ENCODE data around the gene NSMCE1. TPM values are rescaled to one million over a fixed set of nuclear protein-coding genes. Genes with fewer than 3 reads are reported as not detected.

The NSMCE1 gene
- total RNA-seq, 4 donors from 2014 or later: 22.4 to 92.4 (median 29.5) TPM

DNA sequence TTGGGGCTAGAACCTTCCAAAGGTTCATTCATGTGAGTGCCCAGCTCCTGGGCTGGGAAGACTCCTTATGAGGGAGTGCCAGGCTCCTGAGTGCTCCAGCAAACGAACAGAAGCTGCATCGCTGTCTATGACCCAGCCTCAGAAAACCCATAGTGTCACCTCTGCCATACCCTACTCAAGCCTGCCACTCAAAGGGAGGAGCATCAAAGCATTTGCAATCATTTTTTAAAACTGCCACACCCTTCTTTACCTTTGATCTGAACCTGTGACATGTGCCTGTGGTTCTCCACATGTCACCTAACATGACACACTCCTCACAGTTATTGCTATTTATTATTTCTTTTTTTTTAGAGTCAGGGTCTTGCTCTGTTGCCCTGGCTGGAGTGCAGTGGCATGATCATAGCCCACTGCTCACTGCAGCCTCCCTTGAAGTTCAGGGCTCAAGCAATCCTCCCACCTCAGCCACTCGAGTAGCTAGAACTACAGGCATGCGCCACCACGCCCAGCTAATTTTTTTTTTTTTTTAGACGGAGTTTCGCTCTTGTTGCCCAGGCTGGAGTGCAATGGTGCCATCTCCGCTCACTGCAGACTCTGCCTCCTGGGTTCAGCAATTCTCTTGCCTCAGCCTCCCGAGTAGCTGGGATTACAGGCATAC lies 72.5 kb downstream of the NSMCE1 start:
- intact Hi-C loops (cut with DNase I): no loop called here
- Histone ChIP-seq H3K27ac (no peak overlapping the region), H3K4me3 (no peak overlapping the region), H3K36me3 (no peaks in the 10 kb centered on the region), H3K4me1 (peaks cover 0 to 5% (median 0%) of the 10 kb centered on the region in 3 donors), H3K9me3 (no peaks in the 10 kb centered on the region), H3K27me3 (peaks cover 0 to 11% (median 0%) of the 10 kb centered on the region in 4 donors)
- no peak for DNase-seq
- WGBS, 2 donors: 60 to 79% methylated on average over 7 to 9 of the region's 9 CpGs
- TF ChIP-seq POLR2A (IDR thresholded peaks at IDR 0.05): no peak
- TF ChIP-seq, protein P1, sequence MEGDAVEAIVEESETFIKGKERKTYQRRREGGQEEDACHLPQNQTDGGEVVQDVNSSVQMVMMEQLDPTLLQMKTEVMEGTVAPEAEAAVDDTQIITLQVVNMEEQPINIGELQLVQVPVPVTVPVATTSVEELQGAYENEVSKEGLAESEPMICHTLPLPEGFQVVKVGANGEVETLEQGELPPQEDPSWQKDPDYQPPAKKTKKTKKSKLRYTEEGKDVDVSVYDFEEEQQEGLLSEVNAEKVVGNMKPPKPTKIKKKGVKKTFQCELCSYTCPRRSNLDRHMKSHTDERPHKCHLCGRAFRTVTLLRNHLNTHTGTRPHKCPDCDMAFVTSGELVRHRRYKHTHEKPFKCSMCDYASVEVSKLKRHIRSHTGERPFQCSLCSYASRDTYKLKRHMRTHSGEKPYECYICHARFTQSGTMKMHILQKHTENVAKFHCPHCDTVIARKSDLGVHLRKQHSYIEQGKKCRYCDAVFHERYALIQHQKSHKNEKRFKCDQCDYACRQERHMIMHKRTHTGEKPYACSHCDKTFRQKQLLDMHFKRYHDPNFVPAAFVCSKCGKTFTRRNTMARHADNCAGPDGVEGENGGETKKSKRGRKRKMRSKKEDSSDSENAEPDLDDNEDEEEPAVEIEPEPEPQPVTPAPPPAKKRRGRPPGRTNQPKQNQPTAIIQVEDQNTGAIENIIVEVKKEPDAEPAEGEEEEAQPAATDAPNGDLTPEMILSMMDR (IDR thresholded peaks at IDR 0.05): no peak

DNA sequence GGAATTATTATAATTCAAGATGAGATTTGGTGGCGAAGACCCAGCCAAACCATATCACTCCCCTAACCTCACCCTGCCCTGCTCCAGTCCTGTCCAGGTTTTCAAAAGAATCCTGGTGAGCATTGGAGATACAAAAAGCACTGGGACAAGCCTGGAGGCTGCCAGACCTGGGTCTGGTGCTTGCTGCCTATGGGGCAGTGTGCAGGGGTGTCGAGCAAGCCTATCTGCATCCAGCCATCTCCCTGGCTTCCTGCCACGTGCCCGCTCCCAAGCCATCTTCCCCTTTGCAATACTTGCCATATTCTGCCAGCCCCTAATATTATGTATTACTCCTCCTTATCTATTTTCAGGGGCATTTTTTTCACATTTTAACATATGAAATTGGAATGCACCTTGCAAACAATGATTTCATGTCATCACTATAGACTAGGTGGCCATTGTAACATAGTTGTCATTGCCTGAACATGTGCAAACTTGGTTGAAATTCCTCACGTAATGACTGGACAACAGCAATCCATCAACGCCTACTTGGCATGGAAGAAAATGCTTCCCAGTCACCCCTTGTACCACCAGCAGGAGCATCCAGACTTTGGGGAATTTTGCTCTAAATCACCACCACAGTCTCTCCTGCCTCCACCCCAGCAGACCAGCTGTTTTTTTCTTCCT lies 73.4 kb downstream of the NSMCE1 start:
- Histone ChIP-seq H3K4me1 (peaks cover 0 to 2% (median 0%) of the 10 kb centered on the region in 3 donors), H3K36me3 (no peaks in the 10 kb centered on the region), H3K27me3 (peaks cover 0 to 15% (median 0%) of the 10 kb centered on the region in 4 donors), H3K4me3 (no peak overlapping the region), H3K27ac (no peak overlapping the region), H3K9me3 (no peaks in the 10 kb centered on the region)
- intact Hi-C loops (cut with DNase I): no loop called here
- TF ChIP-seq, protein P1 (IDR thresholded peaks at IDR 0.05): no peak
- TF ChIP-seq POLR2A (IDR thresholded peaks at IDR 0.05): no peak
- 48 to 80% methylated on average over 4 to 6 of the region's 6 CpGs for WGBS, 2 donors
- no peak for DNase-seq

DNA sequence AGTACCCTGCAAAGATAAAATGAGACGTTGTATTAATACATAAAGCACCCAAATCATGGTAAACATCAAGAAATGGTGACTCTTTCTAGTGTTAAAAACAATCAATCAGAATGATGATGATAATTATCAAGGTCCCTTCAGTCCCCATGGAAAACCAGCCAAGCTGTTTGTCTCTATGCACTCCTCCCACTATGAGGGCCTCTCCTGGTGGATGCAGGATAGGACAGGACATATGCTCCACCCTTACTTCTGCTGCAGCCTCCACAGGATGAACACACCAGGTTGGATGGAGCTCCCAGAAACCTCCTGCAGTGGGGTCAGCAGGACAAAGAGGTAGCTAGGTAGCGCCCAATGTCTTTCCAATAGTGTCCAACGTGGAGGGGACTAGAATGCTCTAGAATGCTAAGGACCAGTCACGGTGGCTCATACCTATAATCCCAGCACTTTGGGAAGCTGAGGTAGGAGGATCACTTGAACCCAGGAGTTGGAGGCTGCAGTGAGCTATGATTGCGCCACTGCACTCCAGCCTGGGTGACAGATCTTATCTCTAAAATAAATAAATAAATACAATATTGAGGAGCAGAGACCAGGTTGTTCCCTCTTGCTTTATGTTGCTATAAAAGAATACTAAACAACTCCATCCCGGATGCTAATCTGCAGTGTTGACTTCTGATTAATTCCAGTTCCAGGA lies 75.1 kb downstream of the NSMCE1 start:
- DNase-seq: no peak
- no peaks in the 10 kb centered on the region for H3K4me1 ChIP-seq
- TF ChIP-seq, protein P1 (IDR thresholded peaks at IDR 0.05): peak in 1 of 6 experiments; percentile 5
- TF ChIP-seq POLR2A (IDR thresholded peaks at IDR 0.05): no peak
- no peak overlapping the region for H3K27ac ChIP-seq
- no peaks in the 10 kb centered on the region for H3K9me3 ChIP-seq
- no peak overlapping the region for H3K4me3 ChIP-seq
- no peaks in the 10 kb centered on the region for H3K36me3 ChIP-seq
- peaks cover 0 to 31% (median 0%) of the 10 kb centered on the region in 4 donors for H3K27me3 ChIP-seq
- intact Hi-C loops (cut with DNase I): no loop called here
- WGBS, 2 donors: 66 to 69% methylated on average over 3 to 6 of the region's 6 CpGs

DNA sequence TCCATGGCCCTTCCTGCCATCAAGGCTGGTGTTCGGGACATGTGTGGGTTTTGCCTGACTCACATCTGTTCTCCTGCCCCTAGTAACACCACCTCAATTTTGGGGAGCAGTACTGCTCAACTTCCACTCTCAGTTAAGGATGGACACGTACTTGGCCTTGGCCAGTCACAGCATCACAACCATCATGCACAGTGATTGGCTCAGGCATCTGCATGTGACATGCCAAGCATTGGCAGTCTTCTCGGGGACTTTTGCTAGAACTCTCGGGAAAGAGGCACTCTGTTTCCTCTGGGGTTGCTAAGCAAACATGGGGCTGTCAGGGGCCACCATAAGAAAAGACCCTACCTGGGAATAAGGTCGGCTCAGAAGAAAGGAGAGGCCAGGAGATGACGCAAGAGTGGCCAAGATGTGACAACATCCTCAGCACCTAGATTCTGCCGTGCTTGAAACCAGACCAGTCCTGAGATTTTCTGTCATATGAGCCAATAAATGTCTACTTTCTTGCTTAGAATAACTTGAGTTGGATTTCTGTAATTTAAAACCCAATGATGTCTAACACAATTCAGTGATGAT lies 77.1 kb downstream of the NSMCE1 start:
- no peak for DNase-seq
- no peaks in the 10 kb centered on the region for H3K36me3 ChIP-seq
- H3K4me1 ChIP-seq: no peaks in the 10 kb centered on the region
- 60% methylated on average over 7 of the region's 7 CpGs for WGBS, 2 donors
- TF ChIP-seq POLR2A (IDR thresholded peaks at IDR 0.05): no peak
- TF ChIP-seq, protein P1 (IDR thresholded peaks at IDR 0.05): no peak
- no peak overlapping the region for H3K4me3 ChIP-seq
- H3K9me3 ChIP-seq: no peaks in the 10 kb centered on the region
- H3K27ac ChIP-seq: no peak overlapping the region
- intact Hi-C loops (cut with DNase I): no loop called here
- H3K27me3 ChIP-seq: peaks cover 0 to 20% (median 0%) of the 10 kb centered on the region in 4 donors

Measured in esophagus squamous epithelium (tissue), 5 donors.